ENCODE data around the gene BBS5.
"Not testable (repeated sequence)": the region's sequence is repeated elsewhere in the genome, so short reads cannot be mapped to it uniquely, and the experiment has no call there.

The BBS5 gene

DNA sequence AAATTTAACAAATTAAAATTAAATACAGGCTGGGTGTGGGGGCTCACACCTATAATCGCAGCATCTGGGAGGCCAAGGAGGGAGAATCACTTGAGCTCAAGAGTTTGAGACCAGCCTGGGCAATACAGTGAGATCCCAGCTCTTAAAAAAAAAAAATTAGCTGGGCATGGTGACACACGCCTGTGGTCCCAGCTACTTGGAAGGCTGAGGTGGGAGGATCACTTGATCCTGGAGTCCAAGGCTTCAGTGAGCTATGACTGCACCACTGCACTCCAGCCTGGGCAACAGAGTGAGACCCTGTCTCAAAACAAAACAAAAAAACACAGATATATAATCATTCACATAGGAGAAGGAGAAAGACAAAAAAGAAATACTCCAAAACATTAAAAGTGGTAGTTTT is 60.2 kb downstream of the BBS5 start:
- DNase-seq (ENCODE audit: extremely low read depth in 1 of 2, low read depth in 1 of 2) = not testable (repeated sequence)

DNA sequence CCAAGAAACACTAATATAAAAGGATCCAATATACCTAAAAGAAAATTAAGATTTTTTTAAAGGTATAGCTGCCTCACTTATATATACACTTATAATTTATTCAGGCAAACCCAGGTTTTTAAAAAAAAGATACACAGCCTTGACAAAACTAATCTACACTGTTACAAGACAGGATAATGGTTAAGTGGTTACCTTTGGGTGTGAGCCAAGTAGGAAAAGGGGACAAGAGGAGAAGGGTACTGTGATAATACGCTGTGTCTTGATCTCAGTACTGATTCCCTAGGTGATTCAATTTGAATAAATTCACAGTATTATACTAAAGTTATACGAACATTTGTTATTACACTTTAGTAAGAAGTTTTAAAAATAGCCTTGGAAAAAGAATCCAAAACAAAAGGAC is 60.9 kb downstream of the BBS5 start:
- DNase-seq (ENCODE audit: extremely low read depth in 1 of 2, low read depth in 1 of 2) = no peak

DNA sequence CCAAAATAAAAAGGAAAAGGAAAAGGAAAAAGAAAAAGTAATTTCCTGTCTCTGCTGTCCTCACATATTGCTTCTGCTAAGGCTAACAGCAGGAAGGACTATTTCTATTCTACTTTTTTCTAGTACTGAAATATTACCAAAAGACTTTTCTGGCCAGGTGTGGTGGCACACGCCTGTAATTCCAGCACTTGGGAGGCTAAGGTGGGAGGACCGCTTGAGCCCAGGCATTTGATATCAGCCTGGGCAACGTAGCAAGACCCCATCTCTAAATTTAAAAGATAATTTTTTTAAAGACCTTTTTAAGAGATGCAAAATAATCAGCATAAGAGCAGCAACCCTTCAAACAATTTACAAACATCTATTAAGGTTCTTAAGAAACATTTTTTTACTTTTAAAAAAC is 63.1 kb downstream of the BBS5 start:
- no peak for DNase-seq (ENCODE audit: extremely low read depth in 1 of 2, low read depth in 1 of 2)

DNA sequence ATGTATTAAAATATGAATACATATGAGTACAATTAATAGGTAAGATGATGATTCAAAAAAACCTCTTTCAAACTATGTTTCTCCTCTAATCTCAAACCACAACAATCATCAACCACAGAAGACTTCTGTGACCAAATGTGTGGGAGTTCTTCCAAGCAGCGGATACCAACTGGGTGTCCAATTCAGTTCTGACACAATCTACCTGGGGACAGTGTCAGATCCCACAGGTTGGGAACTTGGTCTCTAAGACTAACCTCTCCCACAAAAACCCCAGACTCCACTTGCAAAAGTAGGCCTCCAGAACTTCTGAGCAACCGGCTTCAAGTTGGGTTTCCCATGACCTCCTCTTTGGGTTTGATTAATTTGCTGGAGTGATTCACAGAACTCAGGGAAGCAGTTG is 67.5 kb downstream of the BBS5 start:
- DNase-seq (ENCODE audit: extremely low read depth in 1 of 2, low read depth in 1 of 2) = no peak
